HG03575 (cell line): Measurements from ENCODE around the gene TOP2A.
"Not testable (repeated sequence)": the region's sequence is repeated elsewhere in the genome, so short reads cannot be mapped to it uniquely, and the experiment has no call there.

Source experiments
- ATAC-seq: cut with Tn5 transposase; IDR thresholded peaks from one replicate; pipeline ENCODE4 v1.9.1; 2021; ENCODE audit not compliant: unreplicated experiment, insufficient number of reproducible peaks, low FRiP score; ENCODE audit errors: extremely low read depth

Gene TOP2A

DNA sequence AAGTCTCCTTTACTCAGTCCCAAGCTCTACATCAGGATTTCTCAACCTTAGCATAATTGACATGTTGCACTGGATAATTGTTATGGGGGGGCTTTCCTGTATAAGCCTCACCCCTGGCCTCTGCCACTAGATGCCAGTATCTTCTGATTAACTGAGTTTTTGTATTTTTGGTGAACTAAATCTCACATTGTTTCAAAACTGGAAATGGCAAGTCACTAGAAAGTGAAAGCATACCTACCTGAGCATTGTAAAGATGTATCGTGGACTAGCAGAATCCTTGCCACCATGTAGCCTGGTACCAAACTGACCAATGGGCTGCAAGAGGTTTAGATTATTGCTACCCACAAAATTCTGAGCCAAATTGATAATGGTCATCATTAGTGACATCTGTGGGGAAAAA is 15.0 kb downstream of the TOP2A start:
- ATAC-seq, result no peak

DNA sequence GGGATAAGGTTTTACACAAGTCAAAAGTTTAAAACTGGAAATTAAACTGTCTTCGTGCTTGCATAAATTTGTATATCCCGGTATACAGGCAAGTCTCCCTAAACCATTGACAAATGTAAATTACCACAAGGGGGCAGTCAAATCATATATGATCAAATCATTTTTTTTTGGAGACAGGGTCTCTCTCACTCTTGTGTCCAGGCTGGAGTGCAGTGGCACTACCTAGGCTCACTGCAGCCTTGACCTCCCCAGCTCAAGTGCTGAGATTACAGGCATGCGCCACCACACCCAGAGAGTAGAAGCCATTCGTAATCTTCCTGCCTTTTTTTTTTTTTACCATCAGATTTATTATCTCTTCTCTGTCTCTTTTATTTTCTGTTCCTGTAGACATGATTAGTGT is 18.5 kb downstream of the TOP2A start:
- no peak for ATAC-seq

DNA sequence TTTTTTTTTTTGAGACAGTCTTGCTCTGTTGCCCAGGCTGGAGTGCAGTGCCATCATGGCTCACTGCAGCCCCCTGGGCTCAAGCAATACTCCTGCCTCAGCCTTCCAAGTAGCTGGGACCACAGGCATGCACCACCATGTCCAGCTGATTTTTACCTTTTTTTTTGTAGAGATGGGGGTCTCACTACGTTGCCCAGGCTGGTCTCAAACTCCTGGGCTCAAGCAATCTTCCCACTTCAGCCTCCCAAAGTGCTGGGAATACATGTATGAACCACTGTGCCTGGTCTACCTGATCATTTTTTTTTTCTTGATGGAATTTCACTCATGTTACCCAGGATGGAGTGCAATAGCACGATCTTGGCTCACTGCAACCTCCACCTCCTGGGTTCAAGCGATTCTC is 31.1 kb downstream of the TOP2A start:
- ATAC-seq, result not testable (repeated sequence)

DNA sequence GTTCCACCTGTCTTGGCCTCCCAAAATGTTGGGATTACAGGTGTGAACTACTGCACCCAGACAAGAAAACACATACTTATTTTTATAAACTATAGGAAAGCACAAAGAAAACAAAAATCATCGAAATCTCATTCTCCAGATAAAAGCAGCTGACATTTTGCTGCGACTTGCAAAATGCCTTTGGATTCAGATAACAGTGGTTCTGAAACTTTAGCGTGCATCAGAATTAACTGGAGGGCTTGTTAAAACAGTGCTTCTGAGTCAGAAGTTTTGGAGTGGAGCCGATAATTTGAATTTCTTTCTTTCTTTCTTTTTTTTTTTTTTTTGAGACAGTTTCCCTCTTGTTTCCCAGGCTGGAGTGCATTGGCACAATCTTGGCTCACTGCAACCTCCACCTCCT is 35.4 kb downstream of the TOP2A start:
- no peak for ATAC-seq

DNA sequence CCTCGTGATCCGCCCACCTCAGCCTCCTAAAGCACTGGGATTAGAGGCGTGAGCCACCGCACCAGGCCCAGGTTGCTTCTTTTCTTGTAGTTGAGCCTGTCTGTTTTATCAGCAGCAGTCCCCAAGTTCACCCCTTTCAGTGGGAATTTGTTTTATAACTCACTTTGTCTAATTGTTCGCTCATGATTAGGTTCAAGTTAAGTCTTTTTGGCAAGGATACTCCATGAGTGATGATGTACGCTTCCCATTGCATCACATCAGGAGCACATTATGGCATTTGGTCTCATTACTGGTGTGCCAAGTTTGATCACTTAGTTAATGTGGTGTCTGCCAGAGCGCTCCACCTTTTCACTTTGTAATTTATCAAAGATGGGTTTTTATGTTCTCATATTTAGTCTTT is 38.7 kb downstream of the TOP2A start:
- no peak for ATAC-seq

DNA sequence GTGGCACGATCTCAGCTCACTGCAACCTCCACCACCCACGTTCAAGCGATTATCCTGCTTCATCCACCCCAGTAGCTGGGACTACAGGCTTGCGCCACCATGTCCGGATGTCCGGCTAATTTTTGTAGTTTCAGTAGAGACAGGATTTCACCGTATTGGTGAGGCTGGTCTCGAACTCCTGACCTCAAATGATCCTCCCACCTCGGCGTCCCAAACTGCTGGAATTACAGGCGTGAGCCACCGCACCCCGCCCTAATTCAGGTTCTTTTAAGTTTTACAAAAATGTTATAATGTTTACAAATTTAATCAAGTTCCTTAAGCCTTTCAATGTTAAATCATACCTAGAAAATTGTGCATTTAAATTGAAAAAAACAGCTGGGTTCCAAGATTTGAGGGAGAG is 39.9 kb downstream of the TOP2A start:
- ATAC-seq, result no peak

DNA sequence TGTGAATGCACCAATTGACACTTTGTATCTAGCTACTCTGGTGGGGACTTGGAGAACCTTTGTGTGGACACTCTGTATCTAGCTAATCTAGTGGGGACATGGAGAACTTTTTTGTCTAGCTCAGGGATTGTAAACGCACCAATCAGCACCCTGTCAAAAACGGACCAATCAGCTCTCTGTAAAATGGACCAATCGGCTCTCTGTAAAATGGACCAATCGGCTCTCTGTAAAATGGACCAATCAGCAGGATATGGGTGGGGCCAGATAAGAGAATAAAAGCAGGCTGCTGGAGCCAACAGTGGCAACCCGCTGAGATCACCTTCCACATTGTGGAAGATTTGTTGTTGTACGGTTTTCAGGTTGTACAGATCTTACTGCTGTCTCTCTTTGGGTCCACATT is 41.2 kb downstream of the TOP2A start:
- ATAC-seq, result not testable (repeated sequence)

DNA sequence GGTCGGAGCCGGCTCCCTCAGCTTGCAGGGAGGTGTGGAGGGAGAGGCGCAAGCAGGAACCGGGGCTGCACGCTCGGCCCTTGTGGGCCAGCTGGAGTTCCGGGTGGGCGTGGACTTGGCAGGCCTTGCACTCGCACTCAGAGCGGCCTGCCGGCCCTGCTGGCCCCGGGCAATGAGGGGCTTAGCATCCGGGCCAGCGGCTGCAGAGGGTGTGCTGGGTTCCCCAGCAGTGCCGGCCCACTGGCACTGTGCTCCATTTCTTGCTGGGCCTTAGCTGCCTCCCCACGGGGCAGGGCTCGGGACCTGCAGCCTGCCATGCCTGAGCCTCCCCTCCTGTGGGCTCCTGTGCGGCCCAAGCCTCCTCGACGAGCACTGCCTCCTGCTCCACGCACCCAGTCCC is 41.9 kb downstream of the TOP2A start:
- ATAC-seq, result not testable (repeated sequence)

DNA sequence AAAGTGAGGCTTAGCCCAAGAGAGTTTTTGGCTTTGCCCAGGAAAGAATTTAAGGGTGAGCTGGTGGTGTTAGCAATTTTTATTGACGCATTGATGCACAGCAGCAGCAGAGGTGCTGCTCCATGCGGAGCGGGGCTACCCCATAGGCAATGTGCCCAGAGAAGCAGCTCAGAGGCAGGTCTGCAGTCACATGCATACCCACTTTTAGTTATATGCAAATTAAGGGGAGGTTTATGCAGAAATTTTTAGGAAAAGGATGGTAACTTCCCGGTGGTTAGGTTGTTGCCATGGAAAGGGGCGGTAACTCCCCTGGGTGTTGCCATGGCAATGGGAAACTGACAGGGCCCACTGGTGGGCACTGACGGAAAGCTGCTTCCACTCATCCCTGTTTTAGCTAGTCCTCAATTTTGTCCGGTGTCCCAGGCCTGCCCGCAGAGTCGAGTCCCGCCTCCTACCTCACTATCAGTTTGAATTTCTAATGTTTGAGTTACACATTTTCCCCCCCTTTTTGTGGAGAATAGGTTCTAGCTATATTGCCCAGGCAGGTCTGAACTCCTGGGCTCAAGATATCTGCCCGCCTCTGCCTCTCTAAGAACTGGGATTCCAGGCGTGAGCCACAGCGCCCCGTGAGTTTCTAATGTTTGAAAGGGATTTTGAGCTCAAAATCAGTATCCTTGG is 42.7 kb downstream of the TOP2A start:
- ATAC-seq, result no peak

DNA sequence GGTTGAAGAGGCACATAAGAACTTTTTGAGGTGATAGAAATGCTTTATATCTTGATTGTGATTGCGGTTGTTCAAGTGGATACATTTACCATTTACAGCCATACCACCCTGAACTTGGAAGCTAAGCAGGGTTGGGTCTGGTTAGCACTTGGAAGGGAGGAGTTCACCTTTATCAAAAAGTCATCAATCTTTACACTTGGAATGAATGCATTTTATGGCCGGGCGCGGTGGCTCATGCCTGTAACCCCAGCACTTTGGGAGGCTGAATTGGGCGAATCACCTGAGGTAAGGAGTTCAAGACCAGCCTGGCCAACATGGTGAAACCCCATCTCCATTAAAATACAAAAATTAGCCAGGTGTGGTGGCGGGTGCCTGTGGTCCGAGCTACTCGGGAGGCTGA is 43.7 kb downstream of the TOP2A start:
- no peak for ATAC-seq

DNA sequence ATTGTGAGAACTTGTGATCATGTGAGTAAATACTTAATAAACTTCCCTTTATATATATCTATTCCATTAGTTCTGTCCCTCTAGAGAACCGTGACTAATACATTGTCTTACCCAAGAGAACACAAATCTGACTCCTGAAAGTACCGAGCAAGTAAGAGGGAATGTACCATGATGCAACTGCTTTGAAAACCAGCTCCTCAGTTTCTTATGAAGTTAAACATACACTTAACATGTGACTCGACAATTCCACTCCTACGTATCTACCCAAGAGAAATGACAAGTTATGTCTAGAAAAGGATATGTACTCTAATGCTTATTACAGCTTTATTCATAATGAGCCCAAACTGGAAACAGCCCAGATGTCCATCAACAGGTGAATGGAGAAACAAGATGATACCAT is 44.4 kb downstream of the TOP2A start:
- ATAC-seq, result no peak

DNA sequence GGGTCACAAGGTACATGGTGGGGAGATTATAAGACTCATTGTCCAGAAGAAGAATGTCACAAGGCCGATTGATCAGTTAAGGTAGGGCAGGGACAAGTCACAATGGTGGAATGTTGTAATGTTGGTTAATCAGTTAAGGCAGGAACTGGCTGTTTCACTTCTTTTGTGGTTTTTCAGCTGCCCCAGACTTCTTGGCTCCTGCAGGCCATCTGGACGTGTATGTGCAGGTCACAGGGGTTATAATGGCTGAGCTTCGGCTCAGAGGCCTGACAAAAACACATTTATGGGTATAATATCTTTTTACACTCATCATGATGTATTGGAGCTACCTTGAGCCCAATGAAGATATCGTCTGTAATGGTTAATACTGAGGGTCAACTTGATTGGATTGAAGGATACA is 45.1 kb downstream of the TOP2A start:
- ATAC-seq, result not testable (repeated sequence)

DNA sequence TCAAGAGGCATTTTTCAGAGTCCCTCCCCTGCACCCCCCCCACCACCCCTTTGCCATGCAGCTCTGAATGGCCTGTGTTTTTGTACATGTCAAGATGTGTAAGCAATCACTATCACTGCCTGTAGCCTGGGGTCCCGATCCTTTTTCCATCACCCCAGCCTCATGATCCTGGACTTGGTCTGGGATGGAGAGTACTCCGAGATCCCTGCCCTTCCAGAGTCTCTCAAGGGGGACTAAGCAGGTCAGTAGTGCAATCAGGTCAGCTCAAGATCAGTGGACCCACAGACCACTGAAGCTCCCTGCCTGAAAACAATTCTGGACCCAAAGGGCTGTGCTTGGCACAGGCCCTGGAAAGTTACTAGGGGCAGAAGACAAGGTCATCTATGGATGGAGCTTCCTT is 45.7 kb downstream of the TOP2A start:
- no peak for ATAC-seq

DNA sequence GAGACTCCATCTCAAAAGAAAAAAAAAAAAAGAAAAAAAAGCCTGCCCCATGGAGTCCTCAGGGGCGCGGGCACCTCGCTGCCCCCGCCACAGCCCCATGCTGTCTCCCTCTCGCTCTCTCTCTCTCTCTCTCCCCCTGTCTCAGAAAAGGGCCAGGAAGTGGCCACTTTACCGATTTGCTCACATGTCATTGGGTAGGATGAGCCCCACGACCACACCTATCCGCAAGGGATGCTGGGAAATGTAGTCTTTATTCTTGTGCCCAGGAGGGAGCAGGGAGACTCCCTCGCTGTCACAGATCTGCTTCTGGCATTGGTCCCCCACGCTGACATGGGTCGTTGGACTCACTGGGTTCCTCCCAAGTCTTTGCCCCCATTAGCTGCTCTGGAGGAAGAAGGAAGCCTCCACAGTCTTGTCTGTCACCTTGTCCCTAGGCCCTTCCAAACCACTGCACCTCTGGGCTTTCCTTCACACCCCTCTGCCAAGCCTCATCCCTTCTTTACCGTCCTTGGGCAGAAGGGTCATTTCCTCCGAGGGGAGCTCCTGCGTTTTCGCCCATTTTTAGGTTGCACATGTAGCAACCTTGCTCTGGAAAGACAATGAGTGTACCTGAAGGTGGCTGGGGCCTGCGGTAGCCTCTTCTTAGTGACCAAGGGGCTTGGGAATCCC is 46.3 kb downstream of the TOP2A start:
- ATAC-seq, result no peak

DNA sequence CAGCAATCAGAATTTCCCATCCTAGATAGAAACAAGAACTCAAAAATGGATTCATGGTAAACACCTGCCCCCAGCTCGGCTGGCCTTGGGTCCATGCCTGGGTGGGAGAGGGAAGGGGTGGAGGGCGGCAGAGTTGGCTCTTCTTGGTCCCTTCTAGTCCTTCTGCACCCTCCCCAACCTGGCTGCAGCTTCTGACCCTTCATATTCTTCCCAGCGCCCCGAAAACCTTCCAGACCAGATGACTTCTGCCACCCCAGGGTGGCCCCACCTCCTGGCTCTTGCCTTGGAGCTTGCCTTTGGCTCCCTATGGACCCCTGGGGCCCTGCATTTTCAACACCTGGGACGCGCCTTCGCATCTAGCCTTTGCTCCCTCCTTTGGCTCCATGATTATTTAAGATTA is 47.8 kb downstream of the TOP2A start:
- ATAC-seq, result no peak

DNA sequence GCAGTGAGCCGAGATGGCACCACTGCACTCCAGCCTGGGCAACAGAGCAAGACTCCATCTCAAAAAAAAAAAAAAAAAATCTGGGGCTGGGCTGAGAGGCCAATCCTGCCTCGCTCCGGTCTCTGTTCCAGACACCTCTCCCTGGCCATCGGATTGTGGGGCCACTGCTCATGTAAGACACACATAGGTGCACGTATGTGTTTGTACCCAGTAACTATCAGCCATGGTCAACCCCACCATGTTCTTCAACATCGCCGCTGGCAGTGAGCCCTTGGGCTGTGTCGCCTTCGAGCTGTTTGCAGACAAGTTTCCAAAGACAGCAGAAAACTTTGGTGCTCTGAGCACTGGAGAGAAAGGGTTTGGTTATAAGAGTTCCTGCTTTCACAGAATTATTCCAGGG is 50.0 kb downstream of the TOP2A start:
- not testable (repeated sequence) for ATAC-seq

DNA sequence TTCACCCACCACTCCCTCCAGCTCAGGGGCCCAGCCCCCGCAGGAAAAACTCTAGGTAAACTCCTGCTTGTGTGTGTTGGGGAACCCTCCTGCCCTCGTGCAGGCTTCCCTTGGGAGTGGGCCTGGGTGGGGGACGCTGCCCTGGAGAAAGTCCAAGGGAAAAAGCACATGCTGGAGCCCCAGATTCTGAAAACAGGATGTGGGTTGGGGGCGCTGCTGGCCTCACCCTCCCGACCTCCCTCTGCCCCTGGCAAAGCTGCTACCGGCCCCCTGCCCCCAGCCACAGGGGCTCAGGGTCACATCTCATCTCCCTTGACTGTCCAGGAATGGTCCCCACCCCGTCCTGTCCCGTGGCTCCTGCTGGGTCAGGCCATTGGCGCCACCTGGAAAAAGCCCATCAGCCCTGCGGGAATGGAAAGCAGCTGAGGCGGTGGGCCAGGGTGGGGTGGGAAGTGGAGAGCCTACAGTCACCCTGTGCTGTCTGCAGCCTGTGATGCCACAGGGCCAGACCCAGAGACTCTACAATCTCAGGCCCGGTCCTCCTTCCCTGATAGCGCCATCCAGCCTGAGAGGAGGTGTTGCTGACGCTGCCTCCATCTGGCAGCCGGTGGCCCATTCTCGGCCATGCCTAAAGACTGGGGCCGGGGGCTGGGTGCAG is 50.7 kb downstream of the TOP2A start:
- no peak for ATAC-seq

DNA sequence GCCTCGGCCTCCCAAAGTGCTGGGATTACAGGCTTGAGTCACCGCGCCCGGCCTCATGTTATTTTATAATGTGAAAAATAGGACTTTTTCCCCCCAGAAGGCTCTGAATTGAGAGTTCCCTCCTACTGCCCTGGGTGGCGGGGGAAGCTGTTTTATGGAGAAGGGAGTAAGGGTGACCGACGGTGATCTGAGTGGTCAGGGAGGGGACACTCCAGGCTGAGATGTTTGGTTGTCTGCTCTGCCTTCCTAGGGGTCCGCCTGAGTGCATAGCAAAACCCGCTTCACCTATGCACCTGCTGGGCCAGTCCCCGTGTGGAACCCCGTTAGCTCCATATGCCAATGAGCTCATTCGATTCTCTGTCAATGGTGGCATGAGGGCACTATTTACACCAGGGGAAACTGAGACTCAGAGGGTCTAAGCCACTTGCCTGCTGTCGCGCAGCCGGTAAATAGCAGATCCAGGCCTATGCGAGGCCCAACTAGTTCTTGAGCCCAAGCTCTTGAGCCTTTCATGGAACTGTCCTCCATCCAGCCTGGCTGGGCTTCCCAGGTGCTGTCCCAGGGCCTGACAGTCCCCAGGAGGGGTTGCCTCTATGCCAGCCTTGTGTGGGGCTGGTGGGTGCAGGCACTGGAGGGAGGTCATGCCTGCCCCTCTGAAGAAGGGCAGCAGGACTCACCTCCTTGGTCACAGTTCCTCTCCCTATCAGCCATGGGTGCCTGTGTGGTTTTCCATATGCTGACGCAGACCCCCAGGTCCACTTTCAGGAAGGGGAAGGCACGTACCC is 51.4 kb downstream of the TOP2A start:
- ATAC-seq, result no peak

DNA sequence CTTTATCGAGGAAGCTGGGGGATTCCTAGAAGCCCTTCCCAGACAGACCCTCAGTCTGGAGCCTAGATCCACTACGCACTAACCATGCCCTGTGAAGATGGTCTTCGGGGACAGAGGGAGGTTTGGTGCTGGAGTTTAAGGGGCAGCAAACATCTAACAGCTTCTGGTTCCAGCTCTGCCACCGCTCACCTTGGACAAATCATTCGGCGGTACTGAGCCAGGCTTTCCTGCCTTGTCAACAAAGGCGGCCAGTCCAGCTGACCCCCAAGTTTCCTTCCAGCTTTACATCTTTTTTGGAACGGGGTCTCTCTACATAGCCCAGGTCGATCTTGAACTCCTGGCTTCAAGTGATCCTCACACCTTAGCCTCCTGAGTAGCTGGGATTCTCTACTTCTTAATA is 52.8 kb downstream of the TOP2A start:
- ATAC-seq, result no peak
